ENCODE measurements around the gene NUBP2. TPM values are rescaled to one million over a fixed set of nuclear protein-coding genes. Genes with fewer than 3 reads are reported as not detected.

NUBP2 gene
- total RNA-seq, 1 experiment from 2014 or later: 95.1 TPM

DNA sequence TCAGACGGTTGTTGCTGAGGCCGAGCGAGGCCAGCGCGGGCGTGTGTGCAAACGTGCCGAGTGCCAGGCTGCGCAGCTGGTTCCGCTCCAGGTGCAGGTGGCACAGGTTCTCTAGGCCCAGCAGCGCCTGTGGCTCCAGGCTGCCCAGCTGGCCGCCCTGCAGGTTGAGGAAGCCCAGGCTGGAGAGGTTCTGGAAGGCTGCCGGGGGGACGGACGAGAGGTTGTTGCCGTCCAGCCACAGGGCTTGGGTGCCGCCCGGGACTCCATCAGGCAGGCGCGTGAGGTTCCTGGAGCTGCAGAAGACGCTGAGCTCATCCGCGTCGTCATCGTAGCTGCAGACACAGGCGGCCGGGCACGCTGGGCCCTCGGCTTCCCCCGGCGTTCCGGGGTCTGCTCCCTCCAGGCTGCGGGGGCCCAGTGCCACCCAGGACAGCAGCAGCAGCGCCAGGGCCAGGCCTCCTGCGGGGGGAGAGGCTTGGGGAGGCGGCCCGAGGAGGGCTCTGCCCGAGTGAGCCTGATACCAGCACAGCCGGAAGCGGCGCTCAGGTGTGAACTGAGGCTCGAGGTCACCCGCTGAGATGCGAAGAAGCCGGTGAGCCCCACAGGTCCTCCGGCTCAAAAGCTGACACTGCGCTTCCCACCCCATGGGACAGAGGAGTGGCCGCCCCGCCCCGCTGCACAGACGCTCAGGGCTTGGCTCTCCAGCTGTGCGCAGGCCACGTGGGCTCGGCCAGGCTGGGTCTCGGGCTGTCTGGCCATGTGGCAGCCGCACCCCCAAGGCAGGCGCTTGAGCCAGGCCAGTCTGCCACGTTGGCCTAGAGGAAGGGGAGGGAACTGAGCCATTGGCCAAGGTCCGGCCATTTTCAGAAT lies 9.4 kb downstream of the NUBP2 start:
- no peak overlapping the region for H3K4me2 ChIP-seq (ENCODE audit: low read length)
- DNase-seq (no peak), ATAC-seq (no peak)
- no peaks in the 10 kb centered on the region for H3K9me3 ChIP-seq (ENCODE audit: low read length)
- H3F3A ChIP-seq (ENCODE audit: low read length, unreplicated experiment): no peaks in the 10 kb centered on the region
- H3K27me3 ChIP-seq (ENCODE audit: low read length): no peaks in the 10 kb centered on the region
- no peaks in the 10 kb centered on the region for H3K9me2 ChIP-seq (replicated peaks; ENCODE audit: low read length)
- TF ChIP-seq EZH2 (IDR thresholded peaks at IDR 0.05; ENCODE audit: low read length, unreplicated experiment): no peak
- TF ChIP-seq EZH2phosphoT487 (IDR thresholded peaks at IDR 0.05; ENCODE audit: borderline replicate concordance, low read length): no peak
- TF ChIP-seq, protein P1, sequence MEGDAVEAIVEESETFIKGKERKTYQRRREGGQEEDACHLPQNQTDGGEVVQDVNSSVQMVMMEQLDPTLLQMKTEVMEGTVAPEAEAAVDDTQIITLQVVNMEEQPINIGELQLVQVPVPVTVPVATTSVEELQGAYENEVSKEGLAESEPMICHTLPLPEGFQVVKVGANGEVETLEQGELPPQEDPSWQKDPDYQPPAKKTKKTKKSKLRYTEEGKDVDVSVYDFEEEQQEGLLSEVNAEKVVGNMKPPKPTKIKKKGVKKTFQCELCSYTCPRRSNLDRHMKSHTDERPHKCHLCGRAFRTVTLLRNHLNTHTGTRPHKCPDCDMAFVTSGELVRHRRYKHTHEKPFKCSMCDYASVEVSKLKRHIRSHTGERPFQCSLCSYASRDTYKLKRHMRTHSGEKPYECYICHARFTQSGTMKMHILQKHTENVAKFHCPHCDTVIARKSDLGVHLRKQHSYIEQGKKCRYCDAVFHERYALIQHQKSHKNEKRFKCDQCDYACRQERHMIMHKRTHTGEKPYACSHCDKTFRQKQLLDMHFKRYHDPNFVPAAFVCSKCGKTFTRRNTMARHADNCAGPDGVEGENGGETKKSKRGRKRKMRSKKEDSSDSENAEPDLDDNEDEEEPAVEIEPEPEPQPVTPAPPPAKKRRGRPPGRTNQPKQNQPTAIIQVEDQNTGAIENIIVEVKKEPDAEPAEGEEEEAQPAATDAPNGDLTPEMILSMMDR (conservative IDR thresholded peaks at IDR 0.05; ENCODE audit: low read depth, low read length): no peak
- H3K79me2 ChIP-seq (ENCODE audit: low read length): no peaks in the 10 kb centered on the region
- CTCF ChIA-PET: no interaction called here
- POLR2A ChIA-PET (ENCODE audit: unreplicated experiment): no interaction called here
- intact Hi-C loops (cut with micrococcal nuclease): no loop called here
- BruUV-seq (replicated peaks): no TSS peak
- no peak overlapping the region for H3K4me3 ChIP-seq (ENCODE audit: low read length)
- H3K27ac ChIP-seq (ENCODE audit: low read length): no peak overlapping the region
- H4K20me1 ChIP-seq (ENCODE audit: low read length): no peaks in the 10 kb centered on the region
- no peak overlapping the region for H3K9ac ChIP-seq (ENCODE audit: low read length)
- H3K36me3 ChIP-seq (ENCODE audit: low read depth, low read length): no peaks in the 10 kb centered on the region
- H2AFZ ChIP-seq (ENCODE audit: low read length): no peak overlapping the region
- no peaks in the 10 kb centered on the region for H3K4me1 ChIP-seq (ENCODE audit: insufficient read depth, low read length)

GRCh38 chr16:1792836-1793577 lies 10.2 kb downstream of the NUBP2 start:
- H3K79me2 ChIP-seq (ENCODE audit: low read length): no peaks in the 10 kb centered on the region
- H3K4me2 ChIP-seq (ENCODE audit: low read length): no peak overlapping the region
- no peak overlapping the region for H2AFZ ChIP-seq (ENCODE audit: low read length)
- ATAC-seq: no peak
- no peaks in the 10 kb centered on the region for H3K27me3 ChIP-seq (ENCODE audit: low read length)
- no peak overlapping the region for H3K9ac ChIP-seq (ENCODE audit: low read length)
- no peak for DNase-seq
- H3K27ac ChIP-seq (ENCODE audit: low read length): no peak overlapping the region
- no peaks in the 10 kb centered on the region for H3K36me3 ChIP-seq (ENCODE audit: low read depth, low read length)
- CTCF ChIA-PET: no interaction called here
- H3K9me3 ChIP-seq (ENCODE audit: low read length): no peaks in the 10 kb centered on the region
- BruUV-seq (replicated peaks): no TSS peak
- H3K4me3 ChIP-seq (ENCODE audit: low read length): no peak overlapping the region
- no peaks in the 10 kb centered on the region for H3F3A ChIP-seq (ENCODE audit: low read length, unreplicated experiment)
- TF ChIP-seq, protein P1 (conservative IDR thresholded peaks at IDR 0.05; ENCODE audit: low read depth, low read length): no peak
- no peak for TF ChIP-seq EZH2 (IDR thresholded peaks at IDR 0.05; ENCODE audit: low read length, unreplicated experiment)
- TF ChIP-seq EZH2phosphoT487 (IDR thresholded peaks at IDR 0.05; ENCODE audit: borderline replicate concordance, low read length): no peak
- intact Hi-C loops (cut with micrococcal nuclease): no loop called here
- no peaks in the 10 kb centered on the region for H4K20me1 ChIP-seq (ENCODE audit: low read length)
- no peaks in the 10 kb centered on the region for H3K9me2 ChIP-seq (replicated peaks; ENCODE audit: low read length)
- H3K4me1 ChIP-seq (ENCODE audit: insufficient read depth, low read length): no peaks in the 10 kb centered on the region
- POLR2A ChIA-PET (ENCODE audit: unreplicated experiment): no interaction called here

Measured in PC-3 (cell line).